NCI-H524 treated with DMSO at 0.1 percent for 48 hours (cell line): ENCODE results near the gene ARFGEF2.
"Not testable (repeated sequence)": the region's sequence is repeated elsewhere in the genome, so short reads cannot be mapped to it uniquely, and the experiment has no call there.

Experiments
- DNase-seq: peaks from one replicate; lab custom pipeline; 2025; lab: John Stamatoyannopoulos, UW

ARFGEF2 gene

DNA sequence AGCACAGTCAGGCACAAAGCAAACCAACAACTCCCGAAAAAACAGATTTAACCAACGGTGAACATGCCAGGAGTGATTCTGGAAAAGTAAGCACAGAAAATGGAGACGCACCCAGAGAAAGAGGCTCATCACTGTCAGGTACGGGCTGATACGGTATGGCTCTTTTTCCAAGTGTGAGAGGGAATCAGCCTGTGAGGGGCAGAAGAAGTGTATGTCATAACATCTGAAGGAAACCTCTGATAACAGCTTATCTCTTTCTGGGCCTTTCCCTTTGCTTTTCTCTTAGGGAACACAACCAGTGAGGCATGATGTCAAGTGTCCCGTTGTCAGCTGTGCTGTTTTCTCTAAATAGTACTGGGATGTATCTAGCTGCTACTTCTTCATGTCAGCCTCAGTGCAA, 32.1 kb downstream of the ARFGEF2 start:
- no peak for DNase-seq

DNA sequence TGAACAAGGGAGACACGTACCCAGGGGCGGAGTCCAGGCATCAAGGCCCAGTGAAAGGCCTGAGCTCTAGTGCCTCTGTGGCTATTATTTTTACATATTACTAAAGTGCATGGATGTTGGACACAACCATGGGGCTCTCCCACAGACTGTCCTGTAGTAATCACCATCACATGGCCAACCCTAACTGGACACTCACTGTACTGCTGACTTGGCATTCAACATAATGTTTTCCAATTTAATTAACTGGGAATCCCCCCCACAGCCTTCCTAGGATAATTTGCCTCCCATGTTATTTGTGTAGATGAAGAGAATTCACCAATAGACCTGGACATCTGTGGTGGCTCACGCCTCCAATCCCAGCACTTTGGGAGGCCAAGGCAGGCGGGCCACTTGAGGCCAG, 34.5 kb downstream of the ARFGEF2 start:
- no peak for DNase-seq

DNA sequence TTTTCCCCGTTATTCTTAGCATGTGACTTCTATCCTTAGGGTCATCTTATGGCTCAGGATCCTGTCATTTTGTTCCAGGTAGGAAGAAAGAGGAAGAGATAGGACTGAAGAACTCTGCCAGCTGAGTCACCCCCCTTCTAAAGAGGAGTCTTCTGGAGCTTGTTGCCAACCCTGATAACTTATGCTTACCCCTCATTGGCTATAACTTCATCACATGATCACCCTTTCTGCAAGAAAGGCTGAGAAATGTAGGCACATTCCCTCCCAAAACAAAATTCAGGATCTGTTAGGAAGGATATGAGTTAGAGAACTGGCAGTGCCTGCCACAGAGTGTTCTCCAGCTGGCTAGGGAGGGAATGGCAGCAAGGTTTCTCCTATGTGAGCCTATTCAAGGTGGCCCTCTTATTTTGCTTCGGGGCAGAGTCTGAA, 35.6 kb downstream of the ARFGEF2 start:
- no peak for DNase-seq

DNA sequence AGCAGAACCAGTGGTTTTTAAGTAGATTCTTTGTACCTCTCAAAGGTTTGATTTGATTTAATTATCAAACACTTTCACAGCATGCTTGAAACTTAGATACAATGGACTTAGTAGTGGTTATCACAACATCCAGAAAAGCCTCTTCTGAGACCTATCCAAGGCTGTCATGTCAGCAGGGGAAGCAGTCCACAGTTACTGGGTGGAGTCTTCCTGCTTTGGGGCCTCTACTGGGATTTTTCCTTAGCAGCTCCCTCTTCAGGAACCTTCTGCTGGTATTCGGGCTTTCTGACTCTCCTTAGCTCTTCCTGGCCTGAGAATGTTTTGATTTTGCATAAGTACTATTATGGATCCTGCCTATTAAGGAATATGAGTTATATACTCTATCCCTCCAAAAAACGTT, 36.0 kb downstream of the ARFGEF2 start:
- no peak for DNase-seq

DNA sequence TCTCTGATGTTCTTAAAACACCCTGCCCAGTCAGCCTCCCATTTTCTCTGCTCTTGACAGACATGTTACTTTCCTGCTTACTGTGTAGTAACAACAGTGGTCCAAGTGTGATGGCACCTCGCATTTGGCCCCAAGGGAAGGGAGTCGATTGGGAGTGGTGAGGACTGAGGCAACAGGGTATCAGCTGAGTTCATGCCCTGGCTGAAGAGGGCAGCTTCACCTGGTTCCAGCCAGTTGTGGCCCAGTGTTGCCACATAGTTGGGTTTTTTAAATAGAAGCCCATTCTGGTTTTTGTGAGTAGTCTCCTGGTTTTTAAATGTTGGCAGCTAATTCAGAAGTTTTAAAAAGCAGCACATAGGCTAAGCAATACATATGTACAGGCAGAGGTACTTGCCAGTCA, 37.2 kb downstream of the ARFGEF2 start:
- DNase-seq: no peak

DNA sequence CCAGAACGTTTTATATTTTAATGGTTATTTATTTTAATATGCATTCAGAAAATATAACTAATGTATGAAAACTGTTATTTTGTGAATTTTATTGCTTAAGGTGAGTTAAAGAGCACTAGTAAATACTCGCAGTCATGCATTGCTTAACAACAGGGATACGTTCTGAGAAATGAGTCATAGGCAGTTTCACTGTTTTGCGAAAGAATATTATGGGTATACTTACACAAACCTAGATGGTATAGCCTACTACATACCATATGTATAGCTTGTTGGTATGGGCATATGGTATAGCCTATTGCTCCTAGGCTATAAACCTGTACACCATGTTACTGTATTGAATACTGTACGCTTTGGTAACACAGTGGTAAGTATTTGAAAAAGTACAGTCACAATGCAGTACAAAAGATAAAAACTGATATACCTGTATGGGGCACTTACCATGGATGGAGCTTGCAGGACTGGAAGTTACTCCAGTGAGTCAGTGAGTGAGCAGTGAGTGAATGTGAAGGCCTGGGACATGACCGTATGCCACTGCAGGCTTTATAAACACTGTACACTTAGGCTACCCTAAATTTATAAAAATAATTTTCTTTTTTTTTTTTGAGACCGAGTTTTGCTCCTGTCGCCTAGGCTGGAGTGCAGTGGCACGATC, 38.5 kb downstream of the ARFGEF2 start:
- no peak for DNase-seq

DNA sequence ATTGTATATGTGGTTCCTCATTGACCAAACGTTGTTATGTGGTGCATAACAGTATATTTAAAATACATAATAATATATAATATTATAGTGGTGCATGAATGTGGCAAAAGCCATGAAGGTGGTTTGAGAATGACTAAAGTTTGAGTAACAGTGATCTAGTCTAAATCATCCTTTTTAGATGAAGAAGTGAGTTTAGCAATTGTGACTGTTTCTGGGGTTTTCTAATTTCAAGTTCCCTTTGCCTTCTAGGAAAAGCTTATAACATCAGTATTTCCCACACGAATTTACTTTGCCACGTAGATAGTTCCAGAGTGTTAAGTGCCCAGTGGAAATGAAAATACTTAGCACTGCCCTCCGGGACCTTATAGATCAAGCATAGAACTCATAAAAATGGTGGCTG, 40.9 kb downstream of the ARFGEF2 start:
- no peak for DNase-seq

DNA sequence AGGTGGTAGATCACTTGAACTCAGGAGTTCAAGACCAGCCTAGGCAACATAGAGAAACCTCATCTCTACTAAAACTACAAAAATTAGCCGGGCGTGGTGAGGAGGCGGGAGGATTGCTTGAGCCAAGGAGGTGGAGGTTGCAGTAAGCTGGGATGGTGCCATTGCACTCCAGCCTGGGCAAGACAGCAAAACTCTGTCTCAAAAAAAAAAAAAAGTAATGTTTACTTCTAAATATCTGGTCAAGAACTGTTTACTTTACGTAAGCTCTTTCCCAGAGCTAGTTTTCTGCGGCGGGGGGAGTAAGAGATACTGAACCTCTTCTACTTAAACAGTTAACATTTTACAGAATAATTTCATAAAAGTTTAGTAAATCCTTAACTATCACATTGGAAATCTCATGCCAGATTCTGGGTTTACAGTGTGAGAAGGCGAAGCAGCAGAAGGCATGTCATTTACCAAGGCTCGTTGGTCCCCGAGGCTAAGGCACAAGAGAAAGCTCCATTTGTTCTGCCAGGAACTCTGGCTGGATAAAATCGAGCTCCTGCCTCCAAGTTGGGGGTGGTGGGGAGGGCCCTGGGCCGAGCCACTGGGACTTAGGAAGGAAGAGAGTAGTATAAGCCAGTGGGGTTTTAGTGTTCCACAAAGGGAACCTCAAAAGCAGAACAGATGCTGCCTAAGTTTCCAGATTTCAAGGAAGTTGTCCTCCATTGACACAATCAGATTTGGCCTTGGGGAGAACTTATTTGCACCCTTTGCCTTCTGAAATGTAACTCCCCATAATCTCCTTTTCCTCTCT, 41.7 kb downstream of the ARFGEF2 start:
- no peak for DNase-seq

DNA sequence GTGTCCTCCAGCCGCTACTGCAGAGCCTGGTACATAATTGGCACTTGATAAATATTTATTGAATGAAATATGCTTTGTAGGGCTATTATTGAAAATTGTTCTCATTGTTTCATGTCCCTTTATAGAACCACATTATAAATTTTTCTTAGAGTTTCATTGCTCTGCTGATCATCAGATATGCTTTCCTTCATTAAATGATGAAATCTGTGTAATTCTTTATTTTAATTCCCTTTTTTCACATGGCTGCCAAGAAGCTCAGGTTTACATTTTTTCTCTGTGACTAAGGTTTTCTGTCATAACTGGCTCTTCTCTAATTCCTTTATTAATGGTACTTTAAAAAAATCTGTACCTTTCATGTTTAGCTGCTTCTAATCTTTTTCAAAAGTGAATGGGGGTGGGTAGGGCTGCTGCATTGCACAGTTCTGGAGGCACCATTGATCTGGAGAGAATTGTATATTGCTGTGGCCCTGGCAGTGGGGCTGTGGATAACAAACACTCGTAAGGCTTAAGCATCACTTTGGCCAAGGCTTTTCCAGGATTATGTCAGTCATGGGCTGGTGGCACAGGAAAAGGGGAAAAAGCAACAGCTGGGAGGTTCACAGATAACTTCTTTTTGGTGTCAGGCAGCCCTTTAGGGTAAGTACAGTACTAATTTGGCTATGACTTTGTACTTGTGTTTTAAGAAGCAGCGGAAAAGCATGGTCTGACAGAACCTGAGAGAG, 43.8 kb downstream of the ARFGEF2 start:
- DNase-seq: peak; percentile 1

DNA sequence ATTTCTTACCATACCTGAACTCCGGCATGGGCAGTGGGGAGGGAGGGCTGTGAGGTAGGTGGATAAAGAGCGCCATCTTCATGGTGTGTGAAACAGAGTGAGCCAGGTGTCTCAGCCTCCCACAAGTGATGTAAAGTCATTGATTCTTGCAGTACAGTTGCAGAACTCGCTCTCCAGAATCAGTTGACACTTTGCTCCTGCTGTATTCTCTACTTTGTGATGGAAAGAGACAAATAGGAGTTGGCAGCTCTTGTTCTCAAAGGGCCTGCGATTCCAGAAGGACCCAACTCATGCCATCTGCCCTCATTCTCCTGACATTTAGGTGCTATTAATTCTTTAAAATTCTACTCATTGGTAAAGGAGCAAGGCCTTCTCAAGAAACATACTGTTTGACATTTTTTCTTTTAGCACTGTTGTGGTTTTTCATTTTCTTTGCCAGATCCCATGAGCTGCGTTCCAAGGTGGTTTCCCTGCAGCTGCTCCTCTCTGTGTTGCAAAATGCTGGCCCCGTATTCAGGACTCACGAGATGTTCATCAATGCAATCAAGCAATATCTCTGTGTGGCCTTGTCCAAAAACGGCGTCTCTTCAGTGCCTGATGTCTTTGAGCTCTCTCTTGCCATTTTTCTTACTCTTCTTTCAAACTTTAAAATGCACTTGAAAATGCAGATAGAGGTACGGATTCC, 49.3 kb downstream of the ARFGEF2 start:
- DNase-seq: no peak

DNA sequence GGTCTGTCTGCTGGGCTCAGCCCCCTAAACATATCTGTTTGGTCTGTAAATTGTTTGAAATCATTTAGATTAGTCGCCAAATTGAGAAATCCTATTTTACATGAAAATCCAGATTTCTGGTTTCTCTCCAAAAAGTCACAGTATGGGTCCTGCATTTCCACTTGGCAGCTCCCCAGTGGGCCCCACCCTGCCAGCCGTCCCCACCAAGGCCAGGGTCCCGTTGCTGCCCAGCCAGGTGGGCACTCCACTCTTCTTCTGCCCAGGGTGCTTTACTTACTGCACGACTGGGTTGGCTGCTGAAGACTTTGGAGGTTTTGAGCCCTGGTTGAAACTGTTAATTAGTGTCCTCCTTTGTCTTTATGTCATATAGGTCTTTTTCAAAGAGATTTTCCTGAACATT, 50.4 kb downstream of the ARFGEF2 start:
- DNase-seq: no peak

DNA sequence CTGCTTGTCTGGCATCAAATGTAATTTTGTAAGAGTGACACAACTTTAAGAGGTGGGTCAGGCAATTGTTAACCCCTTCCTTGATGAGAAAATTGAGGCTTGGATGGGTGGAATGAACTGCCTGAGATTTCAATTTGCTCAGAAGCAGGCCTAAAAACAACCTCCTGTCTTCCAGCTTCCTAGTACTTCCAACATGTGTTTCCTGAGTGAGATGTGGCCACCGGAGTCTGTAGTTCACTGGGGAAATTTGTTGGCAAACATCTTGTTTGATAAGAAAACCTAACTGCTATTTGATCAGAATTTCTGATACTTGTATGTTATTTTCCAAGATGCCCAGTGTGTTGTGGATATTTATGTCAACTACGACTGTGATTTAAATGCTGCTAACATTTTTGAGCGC, 51.3 kb downstream of the ARFGEF2 start:
- no peak for DNase-seq

DNA sequence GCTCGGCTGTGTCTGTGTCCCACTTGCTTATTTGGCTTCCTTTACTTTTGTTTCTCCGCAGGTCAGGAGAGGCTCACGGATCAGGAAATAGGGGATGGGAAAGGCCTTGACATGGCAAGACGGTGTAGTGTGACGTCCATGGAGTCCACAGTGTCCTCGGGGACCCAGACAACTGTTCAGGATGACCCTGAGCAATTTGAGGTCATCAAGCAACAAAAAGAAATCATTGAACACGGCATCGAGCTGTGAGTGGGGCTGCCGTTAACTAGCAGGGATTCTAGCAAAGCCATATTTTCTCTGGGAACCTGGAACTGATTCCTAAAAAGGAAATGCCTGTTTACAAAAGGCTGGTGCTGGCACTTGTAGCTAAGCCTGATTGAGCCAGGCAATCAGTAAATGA, 54.4 kb downstream of the ARFGEF2 start:
- no peak for DNase-seq

DNA sequence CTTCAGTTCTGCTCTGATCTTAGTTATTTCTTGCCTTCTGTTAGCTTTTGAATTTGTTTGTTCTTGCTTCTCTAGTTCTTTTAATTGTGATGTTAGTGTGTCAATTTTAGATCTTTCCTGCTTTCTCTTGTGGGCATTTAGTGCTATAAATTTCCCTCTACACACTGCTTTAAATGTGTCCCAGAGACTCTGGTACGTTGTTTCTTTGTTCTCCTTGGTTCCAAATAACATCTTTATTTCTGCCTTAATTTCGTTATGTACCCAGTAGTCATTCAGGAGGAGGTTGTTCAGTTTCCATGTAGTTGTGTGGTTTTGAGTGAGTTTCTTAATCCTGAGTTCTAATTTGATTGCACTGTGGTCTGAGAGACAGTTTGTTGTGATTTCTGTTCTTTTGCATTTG, 58.5 kb downstream of the ARFGEF2 start:
- not testable (repeated sequence) for DNase-seq

DNA sequence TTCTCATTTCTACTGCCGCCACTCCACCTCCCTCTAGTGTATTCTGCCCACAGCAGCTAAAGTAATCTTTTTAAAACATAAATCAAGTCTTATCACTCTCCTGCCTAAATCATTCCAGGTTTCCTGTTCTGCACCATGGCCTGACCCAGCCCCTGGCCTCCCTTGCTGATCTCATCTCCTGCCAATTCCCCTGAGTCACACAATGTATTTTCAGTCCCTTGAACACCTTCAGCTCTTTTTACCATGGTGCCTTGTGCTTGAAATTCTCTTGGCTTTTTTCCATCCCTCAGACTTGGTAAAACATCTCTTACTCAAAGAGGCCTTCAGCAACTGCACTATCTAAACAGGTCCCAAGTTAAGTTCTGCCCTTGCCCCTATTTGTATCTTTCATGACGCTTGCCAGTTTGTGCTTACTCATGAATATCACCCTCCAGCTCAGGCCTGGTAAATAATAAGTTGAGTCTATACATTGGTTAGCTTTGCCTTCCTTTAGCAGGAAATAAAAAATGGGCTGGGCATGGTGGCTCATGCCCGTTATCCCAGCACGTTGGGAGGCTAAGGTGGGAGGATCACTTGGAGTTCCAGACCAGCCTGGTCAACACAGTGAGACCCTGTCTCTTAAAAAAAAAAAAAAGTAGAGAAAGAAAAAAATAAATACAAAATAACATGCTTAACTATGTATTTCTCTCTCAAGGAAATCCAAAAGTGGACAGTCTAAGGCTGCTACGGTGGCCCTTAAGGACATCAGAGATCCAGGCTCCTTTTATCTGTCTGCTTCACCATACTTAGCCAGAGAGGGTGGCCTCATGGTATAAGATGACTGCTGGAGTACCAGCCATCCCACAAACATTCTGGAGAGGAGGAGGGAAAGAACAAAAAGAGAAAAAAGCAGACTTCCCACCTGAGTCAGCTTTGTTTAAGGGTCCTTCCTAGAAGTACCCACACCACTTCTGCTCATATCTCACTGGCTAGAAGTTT, 62.2 kb downstream of the ARFGEF2 start:
- DNase-seq: no peak

DNA sequence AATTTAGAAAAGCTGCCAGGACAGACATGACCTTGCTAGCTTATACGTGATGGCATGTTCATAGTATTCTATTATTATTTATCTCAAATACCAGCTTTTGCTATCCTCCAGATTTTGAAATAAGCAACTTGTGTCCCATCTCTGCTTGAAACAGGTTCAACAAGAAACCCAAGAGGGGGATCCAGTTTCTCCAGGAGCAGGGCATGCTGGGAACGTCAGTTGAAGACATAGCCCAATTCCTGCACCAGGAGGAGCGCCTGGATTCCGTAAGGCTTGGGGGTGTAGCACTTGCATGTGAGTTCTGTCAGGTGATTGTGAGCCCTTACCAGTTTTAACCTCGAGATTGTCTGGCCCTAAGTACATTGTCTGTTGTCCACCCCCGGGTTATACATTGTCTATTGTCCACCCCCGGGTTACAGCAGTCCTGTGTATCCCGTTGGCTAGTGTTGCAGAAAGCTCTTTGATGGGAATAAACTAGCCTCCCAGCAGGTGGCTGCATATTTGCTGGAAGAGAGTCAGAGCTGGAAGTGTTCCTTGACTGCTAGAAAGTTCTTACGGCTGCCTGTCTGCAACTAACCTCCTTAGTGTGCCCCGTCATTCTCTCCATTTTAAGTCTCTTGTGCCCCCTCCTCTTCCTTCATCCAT, 63.2 kb downstream of the ARFGEF2 start:
- DNase-seq: no peak

DNA sequence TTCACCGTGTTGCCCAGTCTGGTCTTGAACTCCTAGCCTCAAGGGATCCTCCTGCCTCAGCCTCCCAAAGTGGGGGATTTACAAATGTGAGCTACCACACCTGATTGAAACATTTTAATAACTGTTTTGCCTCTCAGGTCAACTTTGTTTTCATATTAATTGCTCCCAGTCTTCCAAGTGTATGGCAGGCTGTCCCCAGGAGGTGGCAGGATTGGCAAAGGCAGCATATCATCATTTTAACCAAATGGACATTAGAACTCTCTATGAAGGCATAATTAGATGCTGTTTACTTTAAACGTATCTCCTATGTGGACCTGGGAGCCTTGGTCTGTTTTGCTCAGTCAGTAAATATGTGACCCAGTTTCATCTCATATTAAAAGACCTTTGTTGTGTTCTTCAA, 65.4 kb downstream of the ARFGEF2 start:
- DNase-seq: no peak

DNA sequence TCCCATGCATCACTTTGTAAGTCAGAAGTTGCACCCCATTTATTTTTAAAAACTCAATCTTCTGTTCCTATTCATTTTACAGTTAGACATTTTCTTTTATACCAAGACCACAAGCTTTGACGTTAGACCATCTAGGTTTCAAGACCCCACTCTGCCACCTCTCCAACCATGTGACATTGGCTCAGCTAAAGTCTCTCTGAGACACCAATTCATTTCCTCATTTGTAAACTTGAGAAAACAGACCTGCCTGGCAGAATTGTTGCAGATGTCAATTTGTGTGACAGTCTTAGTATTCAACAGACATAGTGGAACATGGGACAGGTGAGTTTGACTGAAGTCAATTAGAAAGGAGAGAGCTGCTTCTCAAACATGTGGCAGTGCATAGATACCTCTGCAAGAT, 69.0 kb downstream of the ARFGEF2 start:
- no peak for DNase-seq

DNA sequence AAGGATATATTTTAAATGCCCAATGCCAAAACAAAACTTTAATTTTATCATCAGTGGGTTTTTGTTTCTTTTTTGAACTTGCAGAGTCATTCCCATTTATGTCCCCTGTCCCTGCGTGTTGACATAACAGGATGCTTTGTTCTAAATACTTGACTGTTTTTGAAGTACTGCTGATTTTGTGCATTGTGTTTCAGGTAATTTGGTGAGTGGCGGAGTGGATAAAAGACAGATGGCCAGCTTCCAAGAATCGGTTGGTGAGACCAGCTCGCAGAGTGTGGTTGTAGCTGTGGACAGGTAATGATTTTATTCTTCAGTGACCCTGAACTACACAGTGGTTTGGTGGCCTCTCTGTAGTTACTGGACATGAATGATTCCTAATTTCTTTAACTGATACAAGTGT, 74.1 kb downstream of the ARFGEF2 start:
- DNase-seq: no peak

DNA sequence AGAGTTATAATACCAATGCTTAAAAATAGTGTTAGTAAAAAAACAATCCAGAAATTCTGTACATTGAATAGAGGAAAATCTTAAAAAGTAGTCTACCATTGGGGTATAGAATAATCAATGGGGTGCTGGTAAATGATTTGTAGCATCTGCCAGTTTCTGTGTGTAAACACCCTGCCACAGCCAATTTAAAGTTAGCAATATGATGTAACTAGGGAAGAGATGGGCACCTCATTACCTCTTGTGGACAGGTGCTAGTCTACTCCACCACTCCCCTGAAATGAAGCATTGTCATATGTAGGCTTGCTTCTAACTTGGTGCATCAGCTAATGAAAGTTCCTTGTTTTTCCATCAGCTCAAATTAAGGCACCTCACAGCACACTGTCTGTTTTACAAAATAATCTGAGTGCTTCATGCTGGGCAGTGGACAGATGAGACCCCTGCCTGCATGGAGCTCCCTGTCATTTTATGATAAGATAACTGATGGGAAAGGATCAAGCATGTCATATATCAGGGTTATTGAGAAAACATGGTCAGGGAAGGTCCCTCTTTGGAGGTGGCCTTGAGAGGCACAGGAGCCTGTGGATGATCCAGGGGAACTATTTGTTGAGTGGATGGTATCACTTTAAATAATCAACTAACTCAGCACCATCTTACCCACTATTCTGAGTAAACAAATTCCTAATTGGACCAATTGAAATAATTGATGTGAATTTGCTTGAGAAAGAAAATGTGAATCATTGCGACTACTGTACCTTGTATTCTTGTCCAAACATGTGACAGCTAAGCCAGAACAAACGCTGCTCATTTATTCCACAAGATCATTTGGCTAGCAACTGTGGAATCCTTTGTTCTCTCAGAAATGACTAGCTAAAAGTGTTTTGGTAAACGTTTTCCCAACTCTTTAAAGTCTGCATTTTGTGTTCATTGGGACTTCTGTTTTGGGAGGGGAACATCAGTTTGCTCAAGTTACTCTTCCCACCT, 78.7 kb downstream of the ARFGEF2 start:
- DNase-seq: no peak
